ENCODE data around the gene HOXA11. TPM values are rescaled to one million over a fixed set of nuclear protein-coding genes. Genes with fewer than 3 reads are reported as not detected.
A peak's percentile ranks its signal among the peaks of the same experiment; 100 is the strongest.

Gene HOXA11
- polyA plus RNA-seq, 1 of the 3 experiments (the other 2 are of a cell fraction), result not detected

- no peak overlapping the region for H3K4me3 ChIP-seq (ENCODE audit: low read depth in 2 of 2, low read length in 1 of 2)
- no peaks in the 10 kb centered on the region for H3K9me3 ChIP-seq
- TF ChIP-seq RCOR1 (IDR thresholded peaks at IDR 0.05; ENCODE audit: low read length), result no peak
- H3K9me2 ChIP-seq, result no peaks in the 10 kb centered on the region
- ChIA-PET POLR2A (no interaction called here), CTCF (interaction anchor here (1.0 to 3.8 kb wide), 4 partner anchors 12 to 773 kb away, joined by 3 to 31 read pairs (median 5); partner anchors contain the start of gene HOXA3)
- H3K9ac ChIP-seq, result no peak overlapping the region
- peaks cover 11 to 12% of the 10 kb centered on the region in 2 experiments; a peak in 1 of 4 replicates for H3K4me1 ChIP-seq (ENCODE audit: control insufficient read depth in 1 of 2, insufficient read depth in 2 of 2, low read depth in 1 of 2, low read length in 1 of 2)
- H3K36me3 ChIP-seq (replicated peaks in 1 of 2; ENCODE audit: control insufficient read depth in 1 of 2, insufficient read depth in 2 of 2, low read length in 1 of 2), result no peaks in the 10 kb centered on the region
- peak; percentile 46 for DNase-seq
- H3K79me2 ChIP-seq (ENCODE audit: insufficient read depth), result no peaks in the 10 kb centered on the region
- H2AFZ ChIP-seq (ENCODE audit: low read depth), result no peak overlapping the region
- no peaks in the 10 kb centered on the region for H4K20me1 ChIP-seq (ENCODE audit: insufficient read depth)
- no peaks in the 10 kb centered on the region for H3F3A ChIP-seq (replicated peaks; ENCODE audit: insufficient read depth)
- peaks cover 100% of the 10 kb centered on the region for H3K27me3 ChIP-seq (ENCODE audit: insufficient read depth)
- H3K4me2 ChIP-seq, result no peak overlapping the region; the same call in 1 of the 2 replicates
- H3K27ac ChIP-seq (ENCODE audit: low read depth in 2 of 2, low read length in 1 of 2), result no peak overlapping the region
- WGBS (ENCODE audit: low lambda C conversion rate), result 28% methylated on average over 42 of the region's 53 CpGs
Measured at GRCh38 chr7:27139334-27140125, 45.5 kb downstream of the HOXA11 start.

- Histone ChIP-seq H2AFZ (ENCODE audit: low read depth) (no peak overlapping the region), H3K27ac (ENCODE audit: low read depth in 2 of 2, low read length in 1 of 2) (no peak overlapping the region), H3K4me3 (ENCODE audit: low read depth in 2 of 2, low read length in 1 of 2) (no peak overlapping the region), H3K9me2 (no peaks in the 10 kb centered on the region), H3K36me3 (replicated peaks in 1 of 2; ENCODE audit: control insufficient read depth in 1 of 2, insufficient read depth in 2 of 2, low read length in 1 of 2) (no peaks in the 10 kb centered on the region), H4K20me1 (ENCODE audit: insufficient read depth) (no peaks in the 10 kb centered on the region), H3K27me3 (ENCODE audit: insufficient read depth) (peaks cover 100% of the 10 kb centered on the region), H3K4me2 (no peak overlapping the region), H3K9me3 (no peaks in the 10 kb centered on the region), H3K4me1 (ENCODE audit: control insufficient read depth in 1 of 2, insufficient read depth in 2 of 2, low read depth in 1 of 2, low read length in 1 of 2) (peaks cover 8 to 10% of the 10 kb centered on the region in 2 experiments; a peak in 1 of 4 replicates), H3K9ac (no peak overlapping the region), H3F3A (replicated peaks; ENCODE audit: insufficient read depth) (no peaks in the 10 kb centered on the region), H3K79me2 (ENCODE audit: insufficient read depth) (no peaks in the 10 kb centered on the region)
- no peak for DNase-seq
- POLR2A ChIA-PET, result no interaction called here
- CTCF ChIA-PET, result interaction anchor here (3.8 kb wide), 1 partner anchor 12 kb away, joined by 31 read pairs; the partner anchor contains the start of gene HOXA3
- TF ChIP-seq IRF3 (IDR thresholded peaks at IDR 0.05; ENCODE audit: low read depth, low read length), result no peak
- no peak for TF ChIP-seq ZBTB33 (IDR thresholded peaks at IDR 0.05; ENCODE audit: borderline replicate concordance, low read depth)
- TF ChIP-seq MEF2A (IDR thresholded peaks at IDR 0.05; ENCODE audit: borderline replicate concordance, low read depth), result no peak
- no peak for TF ChIP-seq TAF1 (IDR thresholded peaks at IDR 0.05; ENCODE audit: borderline replicate concordance, low read depth, low read length)
- TF ChIP-seq REST (IDR thresholded peaks at IDR 0.05; ENCODE audit: low read depth, low read length), result no peak
- 28% methylated on average over 11 of the region's 11 CpGs for whole genome bisulfite sequencing (ENCODE audit: low lambda C conversion rate)
Measured at GRCh38 chr7:27138985-27139333, 46.1 kb downstream of the HOXA11 start.
